CD4-positive, alpha-beta T cell (primary cell): ENCODE results near the gene CSRP2. TPM values are rescaled to one million over a fixed set of nuclear protein-coding genes. Genes with fewer than 3 reads are reported as not detected.

Experiments
- ATAC-seq: fragments of 200-7000 bp; cut with Tn5 transposase; one replicate; pipeline ENCODE4 v1.10.0; 2022; ENCODE audit warnings: mild to moderate bottlenecking; ENCODE audit not compliant: poor library complexity
- CTCF ChIA-PET: fragments of 350-600 bp; sonication (Branson Sonifier 250); formaldehyde crosslinking; loops from one replicate; lab custom pipeline; 2021; ENCODE audit warnings: antibody characterized with exemption, inconsistent platforms; lab: Charles Lee
- POLR2A ChIA-PET: fragments of 350-600 bp; sonication (Branson Sonifier 250); formaldehyde crosslinking; loops from one replicate; lab custom pipeline; 2021; ENCODE audit warnings: antibody characterized with exemption, inconsistent platforms; lab: Charles Lee
- DNase-seq, 14 experiments: peaks; one replicate each; pipeline ENCODE4 v3.0.0-alpha.2; 2013 to 2020; ENCODE audit warnings: mixed read lengths in 2 of 14
- H3K27ac ChIP-seq, 2 donors: one replicate each; pipeline versions ENCODE4 v1.5.1 to v1.7.0; 2013; ENCODE audit warnings: low read length in 2 of 2, low read depth in 1 of 2, mild to moderate bottlenecking in 1 of 2
- H3K27me3 ChIP-seq, 2 experiments: 1 replicate in 1 of 2; 2 replicates in 1 of 2; pipeline versions ENCODE4 v1.6.1 to v1.7.0; 2013; ENCODE audit warnings: low read length in 2 of 2, control low read depth in 1 of 2, mild to moderate bottlenecking in 1 of 2, moderate library complexity in 1 of 2; ENCODE audit not compliant: insufficient read depth in 2 of 2, control insufficient read depth in 1 of 2
- H3K36me3 ChIP-seq: one replicate; pipeline ENCODE4 v1.6.1; 2013; ENCODE audit warnings: low read length, control low read depth; ENCODE audit not compliant: insufficient read depth
- H3K4me1 ChIP-seq: one replicate; pipeline ENCODE4 v1.6.1; 2013; ENCODE audit warnings: low read length, control low read depth; ENCODE audit not compliant: insufficient read depth
- H3K4me3 ChIP-seq: one replicate; pipeline ENCODE4 v1.5.1; 2013; ENCODE audit warnings: mild to moderate bottlenecking, low read length, moderate library complexity
- H3K9me3 ChIP-seq, 2 experiments: 1 replicate in 1 of 2; 2 replicates in 1 of 2; pipeline versions ENCODE4 v1.6.1 to v1.7.0; 2013; ENCODE audit warnings: low read length in 2 of 2, mild to moderate bottlenecking in 2 of 2, control low read depth in 1 of 2, moderate library complexity in 1 of 2; ENCODE audit not compliant: control insufficient read depth in 1 of 2, insufficient read depth in 1 of 2
- H3K27ac Mint-ChIP-seq: one replicate; pipeline ENCODE4 v1.8.0; 2020; ENCODE audit warnings: mixed read lengths
- H3K27me3 Mint-ChIP-seq: one replicate; pipeline ENCODE4 v1.8.0; 2021; ENCODE audit warnings: mixed read lengths
- H3K36me3 Mint-ChIP-seq: one replicate; pipeline ENCODE4 v1.8.0; 2021; ENCODE audit warnings: low read depth, mixed read lengths
- H3K4me1 Mint-ChIP-seq: one replicate; pipeline ENCODE4 v1.8.0; 2021; ENCODE audit warnings: low read depth, mixed read lengths
- H3K4me3 Mint-ChIP-seq: one replicate; pipeline ENCODE4 v1.8.0; 2020; ENCODE audit warnings: mild to moderate bottlenecking, mixed read lengths
- H3K9me3 Mint-ChIP-seq: one replicate; pipeline ENCODE4 v1.8.0; 2020; ENCODE audit warnings: mixed read lengths
- intact Hi-C, 2 experiments: fragments of 100-400 bp; cut with DNase I in 1 of 2; cut with micrococcal nuclease in 1 of 2; formaldehyde crosslinking; loops; one replicate each; pipeline versions ENCODE4 v1.15.1 to v1.9.0; 2023 to 2025; cut with DNase I, micrococcal nuclease
- total RNA-seq, 174 experiments: library from RNA in 2 of 174; stranded (reverse) in 2 of 174; gene quantifications; one replicate each; pipeline ENCODE4 v1.2.3 and lab custom pipeline; 2021 to 2026
- TF ChIP-seq, protein P1 (sequence below): fragments of 200-600 bp; IDR thresholded peaks from one replicate; pipeline ENCODE4 v1.8.0; 2022; ENCODE audit warnings: antibody characterized with exemption, mild to moderate bottlenecking

CSRP2 gene
- total RNA-seq, 2 experiments from 2014 or later, result not detected

DNA sequence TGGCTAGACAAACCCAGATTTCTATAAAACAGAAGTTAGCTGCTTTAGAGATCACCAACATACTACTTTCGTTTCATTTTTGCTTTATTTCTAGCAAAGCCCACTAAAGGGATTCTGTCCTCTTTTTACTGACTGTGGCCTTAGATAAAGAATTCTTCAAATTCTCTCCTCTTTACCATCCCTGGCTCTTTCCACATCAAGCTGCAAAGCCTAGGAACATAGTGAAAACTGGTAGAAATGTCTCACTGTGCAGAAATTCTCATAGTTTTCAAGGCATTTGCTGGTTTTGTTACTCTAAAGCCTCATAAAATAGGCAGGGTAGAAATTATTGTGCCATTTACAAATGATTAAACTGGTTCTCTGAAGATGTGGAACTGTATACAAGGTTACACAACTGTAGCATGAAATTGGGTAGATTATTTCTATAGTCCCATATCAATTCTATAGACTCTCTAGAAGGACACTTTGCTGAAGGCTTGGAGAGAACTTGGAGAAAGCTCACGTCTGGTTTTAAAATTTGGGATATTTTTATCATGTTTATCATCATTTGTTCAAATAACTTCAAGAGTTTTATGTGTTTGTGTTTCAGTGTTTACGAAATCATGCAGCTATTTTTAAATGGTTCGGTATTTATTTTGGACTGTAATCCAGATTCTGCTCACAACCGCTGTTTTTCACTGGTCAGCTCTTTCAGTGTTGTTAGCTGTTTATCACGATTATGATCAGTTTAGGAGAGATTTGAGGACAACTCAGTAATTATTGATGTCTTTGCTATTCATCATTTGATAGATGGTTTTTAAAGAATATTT, 36.7 kb upstream of the CSRP2 start:
- no peaks in the 10 kb centered on the region for H3K36me3 Mint-ChIP-seq
- intact Hi-C loops, result no loop called here
- POLR2A ChIA-PET, result no interaction called here
- H3K27me3 Mint-ChIP-seq, result peaks cover 7% of the 10 kb centered on the region
- H3K4me1 ChIP-seq, result no peaks in the 10 kb centered on the region
- no peak overlapping the region for H3K4me3 ChIP-seq
- DNase-seq, result no peak
- H3K9me3 Mint-ChIP-seq, result no peaks in the 10 kb centered on the region
- TF ChIP-seq, protein P1, sequence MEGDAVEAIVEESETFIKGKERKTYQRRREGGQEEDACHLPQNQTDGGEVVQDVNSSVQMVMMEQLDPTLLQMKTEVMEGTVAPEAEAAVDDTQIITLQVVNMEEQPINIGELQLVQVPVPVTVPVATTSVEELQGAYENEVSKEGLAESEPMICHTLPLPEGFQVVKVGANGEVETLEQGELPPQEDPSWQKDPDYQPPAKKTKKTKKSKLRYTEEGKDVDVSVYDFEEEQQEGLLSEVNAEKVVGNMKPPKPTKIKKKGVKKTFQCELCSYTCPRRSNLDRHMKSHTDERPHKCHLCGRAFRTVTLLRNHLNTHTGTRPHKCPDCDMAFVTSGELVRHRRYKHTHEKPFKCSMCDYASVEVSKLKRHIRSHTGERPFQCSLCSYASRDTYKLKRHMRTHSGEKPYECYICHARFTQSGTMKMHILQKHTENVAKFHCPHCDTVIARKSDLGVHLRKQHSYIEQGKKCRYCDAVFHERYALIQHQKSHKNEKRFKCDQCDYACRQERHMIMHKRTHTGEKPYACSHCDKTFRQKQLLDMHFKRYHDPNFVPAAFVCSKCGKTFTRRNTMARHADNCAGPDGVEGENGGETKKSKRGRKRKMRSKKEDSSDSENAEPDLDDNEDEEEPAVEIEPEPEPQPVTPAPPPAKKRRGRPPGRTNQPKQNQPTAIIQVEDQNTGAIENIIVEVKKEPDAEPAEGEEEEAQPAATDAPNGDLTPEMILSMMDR, result no peak
- no peaks in the 10 kb centered on the region for H3K4me1 Mint-ChIP-seq
- H3K27me3 ChIP-seq, result peaks cover 0 to 4% of the 10 kb centered on the region in 2 experiments
- no peaks in the 10 kb centered on the region for H3K9me3 ChIP-seq
- no peak overlapping the region for H3K4me3 Mint-ChIP-seq
- ATAC-seq, result no peak
- H3K27ac Mint-ChIP-seq, result no peak overlapping the region
- H3K36me3 ChIP-seq, result no peaks in the 10 kb centered on the region
- no peak overlapping the region for H3K27ac ChIP-seq
- CTCF ChIA-PET, result no interaction called here

DNA sequence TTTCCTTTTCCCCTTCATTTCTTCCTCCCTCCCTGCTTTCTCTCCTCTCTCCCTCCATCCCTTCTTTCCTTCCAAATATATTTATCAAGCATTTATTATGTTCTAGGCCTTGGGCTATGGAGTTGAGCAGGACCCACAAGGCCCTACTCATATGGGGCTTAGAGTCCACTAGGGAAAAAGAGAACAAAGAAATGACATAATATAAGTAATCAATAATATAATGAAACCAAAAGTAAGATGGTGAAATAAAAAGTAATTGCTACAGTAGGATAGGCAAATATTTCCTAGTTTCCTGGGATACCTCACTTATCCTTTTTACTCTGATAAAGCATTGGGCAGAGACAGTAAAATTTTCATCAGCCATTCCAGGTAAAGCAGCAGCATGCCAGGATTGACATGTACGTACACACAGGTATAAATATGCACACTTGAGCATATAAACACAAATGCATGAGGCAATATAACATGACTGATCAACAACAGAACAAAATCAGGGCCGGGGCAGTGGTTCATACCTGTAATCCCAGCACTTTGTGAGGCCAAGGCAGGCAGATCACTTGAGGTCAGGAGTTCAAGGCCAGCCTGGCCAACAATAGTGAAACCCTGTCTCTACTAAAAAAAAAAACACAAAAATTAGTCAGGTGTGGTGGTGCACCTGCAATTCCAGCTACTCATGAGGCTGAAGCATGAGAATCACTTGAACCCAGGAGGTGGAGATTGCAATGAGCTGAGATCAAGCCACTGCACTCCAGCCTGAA, 35.5 kb upstream of the CSRP2 start:
- Histone ChIP-seq H3K36me3 (no peaks in the 10 kb centered on the region), H3K27ac (no peak overlapping the region), H3K9me3 (no peaks in the 10 kb centered on the region), H3K4me1 (no peaks in the 10 kb centered on the region), H3K27me3 (peaks cover 0 to 4% of the 10 kb centered on the region in 2 experiments), H3K4me3 (no peak overlapping the region)
- no peak for ATAC-seq
- Mint-ChIP-seq H3K27ac (no peak overlapping the region), H3K36me3 (no peaks in the 10 kb centered on the region), H3K4me3 (no peak overlapping the region), H3K4me1 (no peaks in the 10 kb centered on the region), H3K9me3 (no peaks in the 10 kb centered on the region), H3K27me3 (peaks cover 10% of the 10 kb centered on the region)
- TF ChIP-seq, protein P1, result no peak
- intact Hi-C loops, result no loop called here
- no peak for DNase-seq
- ChIA-PET POLR2A (no interaction called here), CTCF (no interaction called here)

DNA sequence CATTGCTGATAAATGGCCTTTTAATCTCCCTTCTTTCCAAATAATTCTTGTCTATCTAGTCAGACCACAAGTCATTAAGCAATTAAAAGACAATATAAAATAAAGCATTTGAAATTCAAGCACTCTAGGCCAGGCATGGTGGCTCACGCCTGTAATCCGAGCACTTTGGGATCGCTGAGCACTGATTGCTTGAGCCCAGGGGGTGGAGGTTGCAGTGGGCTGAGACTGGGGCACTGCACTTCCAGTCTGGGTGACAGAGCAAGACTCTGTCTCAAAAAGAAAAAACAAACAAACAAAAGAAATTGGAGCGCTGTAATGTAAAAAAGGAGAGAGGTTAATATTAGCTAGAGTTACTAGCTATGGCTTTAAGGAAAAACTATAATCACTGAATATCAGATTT, 30.5 kb upstream of the CSRP2 start:
- H3K9me3 Mint-ChIP-seq, result no peaks in the 10 kb centered on the region
- no peak overlapping the region for H3K4me3 Mint-ChIP-seq
- peaks cover 10% of the 10 kb centered on the region for H3K27me3 Mint-ChIP-seq
- no peak for DNase-seq
- no peaks in the 10 kb centered on the region for H3K36me3 Mint-ChIP-seq
- no peaks in the 10 kb centered on the region for H3K36me3 ChIP-seq
- TF ChIP-seq, protein P1, result no peak
- no peak overlapping the region for H3K27ac Mint-ChIP-seq
- CTCF ChIA-PET, result no interaction called here
- intact Hi-C loops, result no loop called here
- H3K4me1 ChIP-seq, result no peaks in the 10 kb centered on the region
- H3K27ac ChIP-seq, result no peak overlapping the region
- H3K27me3 ChIP-seq, result peaks cover 0 to 4% of the 10 kb centered on the region in 2 experiments
- POLR2A ChIA-PET, result no interaction called here
- H3K9me3 ChIP-seq, result no peaks in the 10 kb centered on the region
- H3K4me1 Mint-ChIP-seq, result no peaks in the 10 kb centered on the region
- ATAC-seq, result no peak
- no peak overlapping the region for H3K4me3 ChIP-seq
